HG03432 (cell line): ENCODE measurements around the gene BTBD9.

Experiments used
- ATAC-seq: cut with Tn5 transposase; IDR thresholded peaks from one replicate; pipeline ENCODE4 v1.9.1; 2021; ENCODE audit warnings: mild to moderate bottlenecking, moderate library complexity; ENCODE audit not compliant: unreplicated experiment

BTBD9 gene

DNA sequence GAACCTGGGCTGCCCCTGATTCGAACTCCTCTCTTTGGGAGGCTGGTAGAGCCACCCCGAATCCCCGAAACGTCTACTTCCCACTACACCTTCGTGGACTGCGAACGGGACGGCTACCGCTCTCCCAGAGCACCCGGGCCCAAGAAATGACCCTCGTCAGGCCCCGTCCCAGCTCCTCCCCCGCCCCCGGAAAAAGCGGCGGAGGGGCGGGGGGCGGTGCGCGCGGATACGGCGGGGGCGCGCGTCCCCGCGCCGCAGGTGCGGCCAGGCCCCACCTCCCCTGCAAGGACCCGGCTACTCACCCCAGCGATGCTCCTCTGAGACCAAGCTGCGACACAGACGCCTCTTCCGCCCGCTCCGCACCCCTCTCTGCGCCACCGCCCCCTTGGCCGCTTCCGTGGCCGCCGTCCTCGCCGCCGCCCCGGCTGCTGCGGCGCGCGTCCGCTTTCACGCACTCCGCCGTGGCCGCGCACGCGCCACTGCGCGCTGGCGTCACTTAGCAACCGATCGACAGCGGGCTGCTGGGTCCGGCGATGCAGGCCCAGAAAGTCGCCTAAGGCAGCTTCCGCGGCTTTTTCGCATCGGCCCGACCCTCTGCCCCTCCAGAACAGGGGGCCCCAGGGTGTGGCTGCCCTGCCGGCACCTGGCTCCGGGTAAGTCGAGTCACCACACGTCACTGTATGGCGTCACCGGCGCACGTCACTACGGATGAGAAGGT is at the start of gene BTBD9:
BTBD9 (minus strand) TSS at position 432 of the 718 bp plus-strand sequence.
- peak; percentile 87 for ATAC-seq

DNA sequence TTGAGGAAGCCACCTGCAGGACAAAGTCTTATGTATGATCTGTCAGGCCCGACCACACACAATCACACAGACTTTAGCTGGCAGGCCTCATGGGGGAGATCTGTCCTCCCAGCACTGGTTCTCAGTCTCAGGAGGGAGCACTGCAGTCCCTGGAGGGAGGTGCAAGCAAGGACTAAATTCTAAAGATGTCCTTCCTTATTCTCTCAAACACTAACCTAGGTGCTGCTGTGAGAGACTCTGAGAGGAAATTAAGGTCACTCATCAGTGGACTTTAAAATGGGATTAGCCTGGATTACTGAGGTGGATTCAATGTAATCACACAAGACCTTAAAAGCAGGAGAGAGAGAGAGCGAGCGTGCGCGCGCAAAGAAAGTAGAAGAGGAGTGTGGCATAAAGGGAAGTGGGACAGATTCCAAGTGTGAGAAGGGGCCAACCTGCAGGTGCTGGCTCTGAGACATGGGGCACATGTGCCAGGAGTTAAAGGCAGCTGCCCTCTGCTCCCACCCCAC is 48.9 kb upstream of the BTBD9 start:
- ATAC-seq = peak; percentile 74

GRCh38 chr6:38687549-38687948 is 47.8 kb upstream of the BTBD9 start:
- ATAC-seq = no peak

DNA sequence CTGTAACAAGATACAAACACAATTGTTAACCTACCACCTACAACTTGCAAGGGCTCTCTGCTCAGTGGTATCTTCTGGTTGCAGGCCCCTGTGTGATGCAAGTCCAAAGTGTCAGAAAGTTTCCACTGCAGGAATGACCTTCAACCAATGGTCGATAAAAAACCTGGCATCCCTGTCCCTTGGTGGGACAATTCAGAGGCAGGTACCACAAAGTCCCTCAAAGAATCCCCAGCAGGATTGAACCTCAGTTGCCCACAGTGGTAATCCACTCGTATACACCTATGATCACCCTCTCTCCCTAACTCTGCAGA is 47.3 kb upstream of the BTBD9 start:
- ATAC-seq = no peak

DNA sequence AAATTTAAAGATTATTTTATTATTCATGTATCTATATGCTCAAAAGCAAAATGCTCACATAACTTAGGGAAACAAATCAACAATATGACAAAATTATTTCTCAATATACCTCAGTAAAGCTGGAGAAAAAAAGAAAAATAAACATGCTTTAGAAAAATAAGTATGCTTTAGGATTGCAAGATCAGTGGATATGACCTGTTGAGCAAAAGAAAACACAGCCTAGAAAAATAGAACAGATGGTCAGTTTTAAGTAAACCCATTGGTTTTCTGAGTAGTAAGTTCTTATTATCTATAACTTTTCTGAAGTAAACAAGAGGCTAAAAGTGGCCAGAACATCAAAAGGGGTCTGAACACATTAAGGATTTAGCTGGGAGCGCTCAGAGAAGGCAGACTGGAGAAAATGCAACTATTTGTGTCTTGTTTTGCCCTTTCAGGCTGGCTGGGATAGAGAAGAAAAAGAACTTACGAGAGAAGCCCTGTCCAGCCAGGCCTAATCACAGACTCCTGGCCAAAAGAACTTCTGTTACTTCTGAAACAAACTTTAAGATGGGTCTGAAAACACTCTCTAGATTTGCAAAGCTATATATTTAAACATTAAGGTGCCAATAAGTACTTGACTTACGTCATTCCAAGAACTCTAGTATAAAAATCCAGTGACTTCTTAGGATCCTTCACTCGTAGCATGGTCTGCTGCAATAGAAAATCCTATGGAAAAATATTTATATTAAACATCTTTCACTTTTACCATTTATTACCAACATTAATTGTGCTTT is 46.7 kb upstream of the BTBD9 start:
- ATAC-seq = no peak

GRCh38 chr6:38684904-38685303 is 45.2 kb upstream of the BTBD9 start:
- ATAC-seq = no peak

- no peak for ATAC-seq
These were observed 44.5 kb upstream of the BTBD9 start for GRCh38 chr6:38684237-38684636.

DNA sequence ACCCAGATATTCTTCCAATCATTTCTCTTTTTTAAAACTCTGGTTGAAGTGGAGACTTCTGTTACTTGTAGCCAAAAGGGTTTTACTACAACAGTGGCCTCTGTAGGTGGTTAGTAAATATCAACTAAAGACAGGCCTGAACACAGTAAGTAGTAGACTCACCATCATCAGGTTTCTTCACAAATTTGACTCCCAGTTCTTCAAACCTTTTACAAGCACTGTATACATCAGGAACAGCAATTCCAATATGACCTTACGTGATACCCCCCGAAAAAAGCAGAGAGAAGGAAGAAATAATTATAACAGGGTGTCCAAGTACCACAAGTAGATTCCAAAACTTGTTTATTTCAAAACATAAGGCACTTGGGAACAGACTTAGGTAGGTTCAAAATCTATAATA is 42.1 kb upstream of the BTBD9 start:
- ATAC-seq = no peak

DNA sequence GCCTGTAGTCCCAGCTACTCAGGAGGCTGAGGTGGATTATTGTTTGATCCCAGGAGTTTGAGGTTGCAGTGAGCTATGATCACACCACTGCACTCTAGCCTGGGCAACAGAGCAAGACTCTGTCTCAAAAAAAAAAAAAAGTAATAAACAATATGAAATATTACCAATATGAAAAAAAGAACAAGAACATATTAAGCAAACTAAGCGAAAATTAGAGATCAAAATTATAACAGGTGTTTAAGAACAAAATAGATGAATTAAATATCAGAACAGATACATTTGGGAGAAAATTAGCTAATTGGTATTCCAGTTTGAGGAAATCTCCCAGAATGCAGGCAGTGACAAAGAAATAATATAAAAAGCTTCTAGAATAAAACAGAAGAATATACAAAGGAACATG is 39.9 kb upstream of the BTBD9 start:
- ATAC-seq = no peak

GRCh38 chr6:38678178-38678760 is 38.5 kb upstream of the BTBD9 start:
- ATAC-seq = no peak

GRCh38 chr6:38676974-38677544 is 37.3 kb upstream of the BTBD9 start:
- ATAC-seq = no peak

DNA sequence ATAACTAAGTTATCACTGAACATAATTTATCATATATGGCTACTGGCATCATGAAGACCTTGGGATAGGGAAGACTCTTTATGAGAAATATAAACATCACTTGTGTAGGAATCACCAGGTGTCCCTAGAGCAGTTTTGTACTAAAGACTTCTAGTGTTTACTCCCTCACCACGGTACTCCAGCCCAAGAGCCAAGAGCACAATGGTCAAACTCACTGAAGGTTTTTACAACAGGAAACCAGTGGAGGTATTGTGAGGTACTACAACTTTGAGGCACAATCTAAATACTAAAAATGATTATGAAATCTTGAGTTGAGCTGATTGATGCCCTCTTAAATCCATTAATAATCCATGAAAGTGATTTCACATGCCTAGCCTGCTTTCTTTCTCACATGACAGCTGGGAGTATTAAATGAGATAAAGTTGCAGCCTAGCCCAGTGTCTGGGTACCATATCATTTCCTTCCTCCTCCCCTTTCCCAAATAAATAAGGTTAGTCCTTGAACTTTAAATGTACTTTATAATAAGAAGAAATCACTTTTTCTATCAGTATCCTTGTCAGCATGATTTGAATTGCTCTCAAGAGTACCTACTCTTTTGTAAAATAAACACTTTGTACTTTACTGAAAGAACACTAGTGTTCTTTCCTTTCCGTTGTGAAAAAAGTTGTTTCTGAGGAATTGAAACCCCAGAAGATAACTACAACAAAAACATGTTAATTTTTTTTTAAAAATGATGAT is 36.7 kb upstream of the BTBD9 start:
- no peak for ATAC-seq

DNA sequence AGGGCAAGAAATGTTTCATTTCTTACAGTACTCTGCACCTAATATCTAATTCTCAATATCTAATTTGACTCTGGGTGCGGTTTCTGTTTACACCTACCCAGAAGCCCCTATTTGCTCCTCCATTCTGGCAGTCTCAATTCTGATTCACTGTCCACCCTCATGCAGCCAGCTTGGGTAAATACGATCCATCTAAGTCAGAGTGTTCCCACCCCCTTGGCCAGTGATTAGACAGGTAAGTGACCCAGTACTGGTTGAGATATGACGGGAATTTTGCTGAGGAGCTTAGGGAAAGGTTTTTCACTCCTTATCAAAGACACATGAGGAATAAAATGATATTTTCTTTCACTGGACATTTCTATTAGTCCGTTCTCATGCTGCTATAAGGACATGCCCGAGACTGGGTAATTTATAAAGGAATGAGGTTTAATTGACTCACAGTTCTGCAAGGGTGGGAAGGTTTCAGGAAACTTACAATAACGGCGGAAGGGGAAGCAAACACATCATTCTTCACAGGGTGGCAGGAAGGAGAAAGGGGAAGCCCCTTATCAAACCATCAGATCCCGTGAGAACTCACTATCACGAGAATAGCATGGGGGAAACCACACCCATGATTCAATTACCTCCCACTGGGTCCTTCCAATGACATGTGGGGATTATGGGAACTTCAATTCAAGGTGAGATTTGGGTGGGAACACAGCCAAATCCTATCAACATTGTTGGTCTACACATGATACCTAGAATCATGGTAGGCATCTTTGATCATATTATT is 33.9 kb upstream of the BTBD9 start:
- ATAC-seq = no peak

DNA sequence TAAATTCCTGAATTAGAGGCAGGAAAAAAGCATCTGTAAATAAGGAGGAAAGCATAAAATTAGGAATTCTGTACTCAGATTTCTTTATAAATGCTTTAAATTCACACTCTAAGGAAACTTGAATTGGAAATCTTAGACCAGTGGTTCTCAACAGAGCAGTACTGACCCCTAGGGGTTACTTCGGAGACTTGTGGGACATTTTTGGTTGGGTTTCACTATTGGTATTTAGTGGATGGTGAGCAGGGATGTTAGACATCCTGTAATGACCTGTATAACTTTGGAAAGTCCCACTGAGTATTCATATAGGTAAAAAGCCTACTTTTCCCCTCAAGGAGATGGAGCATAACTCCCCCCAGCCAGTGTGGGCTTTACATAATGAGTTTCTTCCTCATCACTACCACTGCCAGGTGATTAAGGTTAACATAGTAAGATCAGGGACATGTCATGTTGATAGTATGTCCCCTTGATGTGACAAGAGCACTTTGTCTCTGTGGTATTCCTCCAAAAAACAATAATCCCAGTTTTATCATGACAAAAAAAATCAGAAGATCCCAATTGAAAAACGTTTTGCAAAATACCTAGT is 32.2 kb upstream of the BTBD9 start:
- ATAC-seq = peak; percentile 88

DNA sequence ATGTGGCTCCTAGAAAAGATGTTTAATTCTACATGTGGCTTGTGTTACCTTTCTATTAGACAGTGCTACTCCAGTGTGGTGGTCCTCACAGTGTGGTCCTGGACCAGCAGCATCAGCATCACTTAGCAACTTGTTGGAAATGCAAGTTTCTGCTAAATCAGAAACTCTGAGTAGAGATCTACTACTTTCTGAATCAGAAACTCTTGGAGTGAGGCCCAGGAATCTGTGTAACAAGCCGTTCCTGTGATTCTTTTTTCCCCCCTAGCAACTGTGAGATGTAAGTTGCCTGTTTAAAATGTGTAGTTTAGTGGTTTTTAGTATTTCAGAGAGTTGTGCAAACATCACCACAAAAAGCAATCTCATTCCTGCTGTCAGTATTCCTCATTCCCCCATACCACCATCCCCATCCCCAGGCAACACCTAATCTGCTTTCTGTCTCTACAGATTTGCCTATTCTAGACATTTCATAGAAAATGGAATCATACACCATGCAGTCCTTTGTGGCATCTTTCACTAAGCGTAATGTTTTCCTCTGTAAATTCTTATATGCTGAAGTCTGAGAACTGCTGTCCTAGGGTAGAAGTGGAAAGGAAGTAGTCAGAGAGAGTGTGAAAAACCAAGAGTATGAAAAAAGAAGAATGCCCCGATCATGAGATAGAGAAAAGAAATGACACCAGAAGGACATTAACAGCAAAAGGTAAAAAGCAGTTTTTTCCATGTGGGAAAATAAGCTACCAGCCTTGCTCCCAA is 18.9 kb upstream of the BTBD9 start:
- no peak for ATAC-seq

GRCh38 chr6:38656896-38657295 is 17.2 kb upstream of the BTBD9 start:
- ATAC-seq = no peak

DNA sequence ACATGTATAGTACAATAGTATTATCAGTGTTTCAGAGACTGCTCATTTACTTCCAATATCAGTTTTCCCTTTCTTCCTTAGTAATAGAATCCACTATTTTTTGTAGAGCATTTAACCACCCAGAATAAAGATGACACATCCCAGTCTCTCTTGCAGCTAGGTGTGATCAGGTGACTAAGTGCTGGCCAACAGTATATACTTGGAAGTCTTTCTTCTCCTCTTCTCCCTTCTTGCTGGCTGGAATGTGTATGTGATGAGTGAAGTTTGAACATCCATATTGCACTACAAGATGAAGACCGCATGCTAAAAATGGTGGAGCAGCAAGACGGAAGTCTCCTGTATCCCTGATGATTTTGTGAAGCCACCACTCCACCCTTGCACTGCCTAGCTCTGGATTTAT is 14.5 kb upstream of the BTBD9 start:
- ATAC-seq = no peak

GRCh38 chr6:38651121-38651784 is 11.5 kb upstream of the BTBD9 start:
- no peak for ATAC-seq
